Neural progenitor cell (in vitro differentiated cells): Measurements from ENCODE around the gene FAHD1.

Source experiments
- CTCF ChIP-seq: fragments of 200-600 bp; sonication (generic); IDR thresholded peaks from 2 replicates; pipeline ENCODE4 v1.5.1; 2017; ENCODE audit warnings: antibody characterized with exemption, mild to moderate bottlenecking
- EZH2 ChIP-seq: fragments of 200-600 bp; sonication (generic); IDR thresholded peaks from 2 replicates; pipeline ENCODE4 v1.6.1; 2017; ENCODE audit warnings: antibody characterized with exemption, mild to moderate bottlenecking, moderate library complexity

GRCh38 chr16:1791943-1792812 is 34.8 kb upstream of the FAHD1 start:
- TF ChIP-seq CTCF = no peak
- TF ChIP-seq EZH2 = no peak
